ENCODE measurements around the gene GRPEL1.

The GRPEL1 gene

DNA sequence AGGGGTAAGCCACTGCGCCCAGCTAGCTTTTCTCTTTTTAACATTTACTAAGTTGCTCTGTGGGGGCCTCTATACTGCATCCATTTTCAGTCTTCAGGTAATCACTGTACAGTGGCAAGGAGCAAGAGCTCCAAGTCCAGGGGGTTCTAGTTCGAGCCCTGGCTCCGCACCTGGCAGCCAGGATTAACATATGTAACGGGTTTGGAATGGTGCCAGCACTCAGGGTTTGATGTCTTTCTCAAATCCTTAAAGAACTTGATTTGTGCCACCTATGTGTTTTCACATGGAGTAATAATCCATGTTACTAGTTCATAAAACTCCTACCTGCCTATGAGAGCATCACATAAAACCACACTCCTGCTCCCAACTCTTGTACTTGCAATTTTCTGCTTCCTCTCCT is 4.5 kb downstream of the GRPEL1 start:
- Histone ChIP-seq H3K36me3 (ENCODE audit: control insufficient read depth, insufficient read depth, low read length) (peaks cover 60% of the 10 kb centered on the region), H3K9me3 (ENCODE audit: control insufficient read depth, insufficient read depth, low read length) (no peaks in the 10 kb centered on the region), H3K27me3 (ENCODE audit: control insufficient read depth, insufficient read depth, low read length) (no peaks in the 10 kb centered on the region), H3K9ac (ENCODE audit: low read depth, low read length) (no peak overlapping the region), H3K27ac (ENCODE audit: low read depth, low read length) (no peak overlapping the region), H3K4me1 (ENCODE audit: control insufficient read depth, insufficient read depth, low read length) (peaks cover 4% of the 10 kb centered on the region; the same call in 1 of the 2 replicates), H3K4me3 (ENCODE audit: low read depth, low read length) (no peak overlapping the region)

GRCh38 chr4:7062816-7063215 is 5.0 kb downstream of the GRPEL1 start:
- H3K4me3 ChIP-seq (ENCODE audit: low read depth, low read length) = no peak overlapping the region
- no peaks in the 10 kb centered on the region for H3K27me3 ChIP-seq (ENCODE audit: control insufficient read depth, insufficient read depth, low read length)
- H3K27ac ChIP-seq (ENCODE audit: low read depth, low read length) = no peak overlapping the region
- no peak overlapping the region for H3K9ac ChIP-seq (ENCODE audit: low read depth, low read length)
- H3K36me3 ChIP-seq (ENCODE audit: control insufficient read depth, insufficient read depth, low read length) = peaks cover 60% of the 10 kb centered on the region
- peaks cover 4% of the 10 kb centered on the region; the same call in 1 of the 2 replicates for H3K4me1 ChIP-seq (ENCODE audit: control insufficient read depth, insufficient read depth, low read length)
- H3K9me3 ChIP-seq (ENCODE audit: control insufficient read depth, insufficient read depth, low read length) = no peaks in the 10 kb centered on the region

GRCh38 chr4:7061815-7062214 is 6.0 kb downstream of the GRPEL1 start:
- no peaks in the 10 kb centered on the region for H3K9me3 ChIP-seq (ENCODE audit: control insufficient read depth, insufficient read depth, low read length)
- no peaks in the 10 kb centered on the region for H3K27me3 ChIP-seq (ENCODE audit: control insufficient read depth, insufficient read depth, low read length)
- no peak overlapping the region for H3K27ac ChIP-seq (ENCODE audit: low read depth, low read length)
- peaks cover 60% of the 10 kb centered on the region for H3K36me3 ChIP-seq (ENCODE audit: control insufficient read depth, insufficient read depth, low read length)
- no peak overlapping the region for H3K9ac ChIP-seq (ENCODE audit: low read depth, low read length)
- no peak overlapping the region for H3K4me3 ChIP-seq (ENCODE audit: low read depth, low read length)
- H3K4me1 ChIP-seq (ENCODE audit: control insufficient read depth, insufficient read depth, low read length) = peaks cover 2% of the 10 kb centered on the region; the same call in 1 of the 2 replicates

- Histone ChIP-seq H3K9me3 (ENCODE audit: control insufficient read depth, insufficient read depth, low read length) (no peaks in the 10 kb centered on the region), H3K9ac (ENCODE audit: low read depth, low read length) (no peak overlapping the region), H3K36me3 (ENCODE audit: control insufficient read depth, insufficient read depth, low read length) (peaks cover 64% of the 10 kb centered on the region), H3K4me3 (ENCODE audit: low read depth, low read length) (no peak overlapping the region), H3K27ac (ENCODE audit: low read depth, low read length) (no peak overlapping the region), H3K4me1 (ENCODE audit: control insufficient read depth, insufficient read depth, low read length) (no peaks in the 10 kb centered on the region), H3K27me3 (ENCODE audit: control insufficient read depth, insufficient read depth, low read length) (no peaks in the 10 kb centered on the region)
Observed at GRCh38 chr4:7060346-7061150, 7.3 kb downstream of the GRPEL1 start.

DNA sequence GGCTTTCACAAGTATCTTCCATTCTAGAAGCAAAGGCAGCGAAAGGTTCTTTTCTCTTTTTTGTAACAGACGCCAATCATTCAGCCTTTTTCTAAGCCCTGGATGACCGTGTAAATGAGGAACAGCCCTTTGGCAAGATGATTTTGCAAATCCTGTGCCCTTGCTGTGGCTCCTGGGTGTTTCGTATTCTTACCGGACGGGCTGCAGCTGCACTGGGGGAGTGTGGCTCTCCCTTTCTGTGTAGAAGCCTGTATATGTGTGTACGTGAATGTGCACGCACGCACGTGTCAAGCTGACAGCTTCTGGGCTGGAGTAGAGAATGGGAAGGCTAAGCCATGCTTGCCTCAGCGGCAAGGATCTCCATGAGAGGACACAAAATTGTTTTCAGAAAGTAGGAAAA is 8.2 kb downstream of the GRPEL1 start:
- no peak overlapping the region for H3K27ac ChIP-seq (ENCODE audit: low read depth, low read length)

DNA sequence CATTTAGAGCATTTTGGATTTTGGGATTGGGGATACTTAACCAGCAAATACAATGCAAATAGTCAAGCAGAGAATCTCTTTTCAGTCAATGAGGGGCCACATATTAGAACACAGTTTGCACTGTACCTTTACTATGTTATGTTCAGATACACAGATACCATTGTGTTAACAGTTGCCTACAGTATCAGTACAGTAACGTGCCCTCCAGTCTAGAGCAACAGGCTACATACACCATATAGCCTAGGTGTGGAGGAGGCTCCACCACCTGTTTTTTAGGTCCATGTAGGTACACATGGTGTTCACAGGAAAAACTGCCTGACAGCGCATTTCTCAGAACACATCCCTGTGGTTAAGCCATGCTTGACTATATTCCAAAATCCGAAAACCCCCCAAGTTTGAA is 9.1 kb downstream of the GRPEL1 start:
- Histone ChIP-seq H3K27ac (ENCODE audit: low read depth, low read length) (no peak overlapping the region), H3K36me3 (ENCODE audit: control insufficient read depth, insufficient read depth, low read length) (peaks cover 67% of the 10 kb centered on the region), H3K4me1 (ENCODE audit: control insufficient read depth, insufficient read depth, low read length) (no peaks in the 10 kb centered on the region; the same call in 1 of the 2 replicates), H3K4me3 (ENCODE audit: low read depth, low read length) (no peak overlapping the region), H3K9ac (ENCODE audit: low read depth, low read length) (no peak overlapping the region), H3K27me3 (ENCODE audit: control insufficient read depth, insufficient read depth, low read length) (no peaks in the 10 kb centered on the region), H3K9me3 (ENCODE audit: control insufficient read depth, insufficient read depth, low read length) (no peaks in the 10 kb centered on the region)

More for the DNA sequence above, 8.2 kb downstream of the GRPEL1 start:
- H3K9ac ChIP-seq (ENCODE audit: low read depth, low read length) = no peak overlapping the region
- no peaks in the 10 kb centered on the region; the same call in 1 of the 2 replicates for H3K4me1 ChIP-seq (ENCODE audit: control insufficient read depth, insufficient read depth, low read length)
- H3K27me3 ChIP-seq (ENCODE audit: control insufficient read depth, insufficient read depth, low read length) = no peaks in the 10 kb centered on the region
- H3K4me3 ChIP-seq (ENCODE audit: low read depth, low read length) = no peak overlapping the region
- H3K9me3 ChIP-seq (ENCODE audit: control insufficient read depth, insufficient read depth, low read length) = no peaks in the 10 kb centered on the region
- H3K36me3 ChIP-seq (ENCODE audit: control insufficient read depth, insufficient read depth, low read length) = peaks cover 67% of the 10 kb centered on the region

GRCh38 chr4:7055990-7056325 is 11.9 kb downstream of the GRPEL1 start:
- H3K4me3 ChIP-seq (ENCODE audit: low read depth, low read length) = no peak overlapping the region
- no peaks in the 10 kb centered on the region; the same call in 1 of the 2 replicates for H3K4me1 ChIP-seq (ENCODE audit: control insufficient read depth, insufficient read depth, low read length)
- no peak overlapping the region for H3K27ac ChIP-seq (ENCODE audit: low read depth, low read length)
- no peaks in the 10 kb centered on the region for H3K9me3 ChIP-seq (ENCODE audit: control insufficient read depth, insufficient read depth, low read length)
- H3K27me3 ChIP-seq (ENCODE audit: control insufficient read depth, insufficient read depth, low read length) = no peaks in the 10 kb centered on the region
- peaks cover 42% of the 10 kb centered on the region for H3K36me3 ChIP-seq (ENCODE audit: control insufficient read depth, insufficient read depth, low read length)
- H3K9ac ChIP-seq (ENCODE audit: low read depth, low read length) = no peak overlapping the region

GRCh38 chr4:7055111-7055989 is 12.5 kb downstream of the GRPEL1 start:
- no peaks in the 10 kb centered on the region; the same call in 1 of the 2 replicates for H3K4me1 ChIP-seq (ENCODE audit: control insufficient read depth, insufficient read depth, low read length)
- H3K4me3 ChIP-seq (ENCODE audit: low read depth, low read length) = no peak overlapping the region
- no peak overlapping the region for H3K27ac ChIP-seq (ENCODE audit: low read depth, low read length)
- H3K27me3 ChIP-seq (ENCODE audit: control insufficient read depth, insufficient read depth, low read length) = no peaks in the 10 kb centered on the region
- no peak overlapping the region for H3K9ac ChIP-seq (ENCODE audit: low read depth, low read length)
- H3K9me3 ChIP-seq (ENCODE audit: control insufficient read depth, insufficient read depth, low read length) = no peaks in the 10 kb centered on the region
- peaks cover 36% of the 10 kb centered on the region for H3K36me3 ChIP-seq (ENCODE audit: control insufficient read depth, insufficient read depth, low read length)

GRCh38 chr4:7054106-7054880 is 13.6 kb downstream of the GRPEL1 start:
- Histone ChIP-seq H3K9me3 (ENCODE audit: control insufficient read depth, insufficient read depth, low read length) (no peaks in the 10 kb centered on the region), H3K9ac (ENCODE audit: low read depth, low read length) (no peak overlapping the region), H3K36me3 (ENCODE audit: control insufficient read depth, insufficient read depth, low read length) (peaks cover 25% of the 10 kb centered on the region), H3K4me1 (ENCODE audit: control insufficient read depth, insufficient read depth, low read length) (no peaks in the 10 kb centered on the region; the same call in 1 of the 2 replicates), H3K4me3 (ENCODE audit: low read depth, low read length) (no peak overlapping the region), H3K27ac (ENCODE audit: low read depth, low read length) (no peak overlapping the region), H3K27me3 (ENCODE audit: control insufficient read depth, insufficient read depth, low read length) (no peaks in the 10 kb centered on the region)

DNA sequence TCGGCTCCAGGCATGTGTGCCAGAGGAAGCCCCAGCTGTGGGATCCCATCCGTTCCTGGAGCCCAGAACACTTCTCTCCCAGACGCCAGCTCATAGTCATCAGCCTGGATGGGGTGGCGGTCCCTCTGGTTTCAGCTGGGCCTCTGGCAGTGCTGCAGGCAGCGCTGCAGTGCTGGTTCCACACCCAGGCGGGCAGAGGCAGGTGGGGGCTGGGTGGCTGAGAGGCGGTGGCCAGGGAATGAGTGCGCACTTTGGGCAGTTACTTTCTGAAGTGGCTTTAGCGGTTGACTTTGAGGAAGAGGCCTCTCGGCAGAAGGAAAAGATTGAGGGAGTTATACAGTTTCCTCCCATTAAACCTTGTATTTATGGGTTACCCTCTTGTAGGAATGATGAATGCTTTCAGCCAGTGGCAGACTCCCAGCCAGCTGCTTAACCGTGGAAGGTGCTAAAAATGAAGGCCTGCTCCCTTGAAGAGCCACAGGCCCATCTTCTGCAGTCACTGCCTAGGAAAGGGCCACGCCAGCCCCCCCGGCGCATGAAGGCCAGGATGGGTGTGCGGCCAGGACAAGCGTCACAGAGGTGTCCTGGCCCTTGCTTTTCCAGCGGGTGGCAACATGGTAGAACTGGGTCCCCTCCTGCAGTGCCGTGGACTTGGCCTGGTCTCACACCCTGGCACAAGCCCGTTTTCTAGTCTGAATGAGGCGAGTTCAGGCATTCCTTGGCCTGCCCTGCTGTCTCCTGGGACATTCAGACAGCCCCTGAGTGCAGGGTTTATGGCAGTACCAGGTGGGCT is 14.7 kb downstream of the GRPEL1 start:
- H3K9me3 ChIP-seq (ENCODE audit: control insufficient read depth, insufficient read depth, low read length) = no peaks in the 10 kb centered on the region
- H3K27ac ChIP-seq (ENCODE audit: low read depth, low read length) = no peak overlapping the region
- H3K27me3 ChIP-seq (ENCODE audit: control insufficient read depth, insufficient read depth, low read length) = no peaks in the 10 kb centered on the region
- peaks cover 19% of the 10 kb centered on the region for H3K36me3 ChIP-seq (ENCODE audit: control insufficient read depth, insufficient read depth, low read length)
- H3K4me1 ChIP-seq (ENCODE audit: control insufficient read depth, insufficient read depth, low read length) = no peaks in the 10 kb centered on the region; the same call in 1 of the 2 replicates
- no peak overlapping the region for H3K9ac ChIP-seq (ENCODE audit: low read depth, low read length)
- no peak overlapping the region for H3K4me3 ChIP-seq (ENCODE audit: low read depth, low read length)
